Muscle of leg (tissue), 11 donors: ENCODE results near the gene CDS1. TPM values are rescaled to one million over a fixed set of nuclear protein-coding genes. Genes with fewer than 3 reads are reported as not detected.

Source experiments
- DNase-seq: peaks from one replicate; pipeline ENCODE4 v3.0.0; 2013
- H3K27ac ChIP-seq: one replicate; pipeline ENCODE4 v1.5.1; 2013; ENCODE audit warnings: mild to moderate bottlenecking, low read length, control low read depth
- H3K27me3 ChIP-seq: one replicate; pipeline ENCODE4 v1.6.1; 2013; ENCODE audit warnings: low read length; ENCODE audit not compliant: control insufficient read depth, insufficient read depth
- H3K36me3 ChIP-seq: one replicate; pipeline ENCODE4 v1.6.1; 2013; ENCODE audit warnings: low read length; ENCODE audit not compliant: control insufficient read depth, insufficient read depth
- H3K4me1 ChIP-seq: one replicate; pipeline ENCODE4 v1.6.1; 2013; ENCODE audit warnings: low read length; ENCODE audit not compliant: control insufficient read depth, insufficient read depth
- H3K4me3 ChIP-seq: one replicate; pipeline ENCODE4 v1.5.1; 2013; ENCODE audit warnings: low read length, control low read depth
- H3K9me3 ChIP-seq: replicated peaks from 2 replicates; pipeline ENCODE4 v1.6.1; 2013; ENCODE audit warnings: low read depth, low read length; ENCODE audit not compliant: control insufficient read depth
- WGBS: methylation state at CpG from one replicate; pipeline ENCODE4 v1.1.5; 2013; ENCODE audit warnings: missing lambda C conversion rate; ENCODE audit not compliant: insufficient coverage; 5-methylcytosine and 5-hydroxymethylcytosine counted together
- polyA plus RNA-seq, 8 donors: library from polyadenylated mRNA; unstranded; fragments of 120-200 nt; gene quantifications; one replicate each; pipeline versions ENCODE4 v1.2.1 to v1.2.3, GENCODE V29; 2013; ENCODE audit warnings: inconsistent platforms in 1 of 8, low replicate concordance in 1 of 8; ENCODE audit not compliant: insufficient read length in 8 of 8, insufficient read depth in 1 of 8
- total RNA-seq: library from RNA; stranded (reverse); fragments of 120-200 nt; gene quantifications from one replicate; pipeline ENCODE4 v1.2.4, GENCODE V29; 2013

Gene CDS1
- total and polyA plus RNA-seq, 9 donors: 0.13 to 3.3 (median 0.27) TPM

GRCh38 chr4:84638092-84638491, 55.2 kb downstream of the CDS1 start:
- H3K4me1 ChIP-seq: no peaks in the 10 kb centered on the region
- H3K27ac ChIP-seq: no peak overlapping the region
- H3K4me3 ChIP-seq: no peak overlapping the region
- no peak for DNase-seq
- no peaks in the 10 kb centered on the region for H3K27me3 ChIP-seq
- no peaks in the 10 kb centered on the region for H3K9me3 ChIP-seq
- H3K36me3 ChIP-seq: no peaks in the 10 kb centered on the region

GRCh38 chr4:84639145-84639544, 56.2 kb downstream of the CDS1 start:
- Histone ChIP-seq H3K4me1 (no peaks in the 10 kb centered on the region), H3K36me3 (no peaks in the 10 kb centered on the region), H3K27me3 (no peaks in the 10 kb centered on the region), H3K9me3 (no peaks in the 10 kb centered on the region), H3K4me3 (no peak overlapping the region), H3K27ac (no peak overlapping the region)
- no CpG with 5 or more reads among the region's 1 CpG for WGBS
- no peak for DNase-seq

GRCh38 chr4:84644087-84644486, 61.2 kb downstream of the CDS1 start:
- Histone ChIP-seq H3K27me3 (no peaks in the 10 kb centered on the region), H3K9me3 (no peaks in the 10 kb centered on the region), H3K4me1 (no peaks in the 10 kb centered on the region), H3K36me3 (no peaks in the 10 kb centered on the region), H3K4me3 (no peak overlapping the region), H3K27ac (no peak overlapping the region)
- WGBS: no CpG with 5 or more reads among the region's 5 CpGs
- DNase-seq: no peak

- no peaks in the 10 kb centered on the region for H3K36me3 ChIP-seq
- no peak overlapping the region for H3K27ac ChIP-seq
- peak; percentile 47 for DNase-seq
- H3K9me3 ChIP-seq: no peaks in the 10 kb centered on the region
- WGBS: no CpG with 5 or more reads among the region's 2 CpGs
- no peak overlapping the region for H3K4me3 ChIP-seq
- H3K27me3 ChIP-seq: no peaks in the 10 kb centered on the region
- no peaks in the 10 kb centered on the region for H3K4me1 ChIP-seq
Observed at GRCh38 chr4:84647312-84647884, 64.5 kb downstream of the CDS1 start.

GRCh38 chr4:84648178-84648577, 65.3 kb downstream of the CDS1 start:
- no peak overlapping the region for H3K4me3 ChIP-seq
- H3K36me3 ChIP-seq: no peaks in the 10 kb centered on the region
- DNase-seq: no peak
- no peak overlapping the region for H3K27ac ChIP-seq
- H3K9me3 ChIP-seq: no peaks in the 10 kb centered on the region
- no peaks in the 10 kb centered on the region for H3K27me3 ChIP-seq
- WGBS: no CpG with 5 or more reads among the region's 1 CpG
- no peaks in the 10 kb centered on the region for H3K4me1 ChIP-seq

- no peak overlapping the region for H3K27ac ChIP-seq
- H3K4me1 ChIP-seq: no peaks in the 10 kb centered on the region
- H3K9me3 ChIP-seq: no peaks in the 10 kb centered on the region
- H3K36me3 ChIP-seq: no peaks in the 10 kb centered on the region
- no peak overlapping the region for H3K4me3 ChIP-seq
- WGBS: 87% methylated on average over 6 of the region's 10 CpGs
- DNase-seq: peak; percentile 11
- no peaks in the 10 kb centered on the region for H3K27me3 ChIP-seq
Observed at GRCh38 chr4:84648863-84649647, 66.1 kb downstream of the CDS1 start.

GRCh38 chr4:84651499-84651898, 68.6 kb downstream of the CDS1 start:
- DNase-seq: no peak
- no CpG with 5 or more reads among the region's 1 CpG for WGBS
- H3K27ac ChIP-seq: no peak overlapping the region
- H3K9me3 ChIP-seq: no peaks in the 10 kb centered on the region
- no peaks in the 10 kb centered on the region for H3K4me1 ChIP-seq
- H3K4me3 ChIP-seq: no peak overlapping the region
- no peaks in the 10 kb centered on the region for H3K36me3 ChIP-seq
- no peaks in the 10 kb centered on the region for H3K27me3 ChIP-seq

- Histone ChIP-seq H3K27me3 (no peaks in the 10 kb centered on the region), H3K27ac (no peak overlapping the region), H3K9me3 (no peaks in the 10 kb centered on the region), H3K4me3 (no peak overlapping the region), H3K36me3 (no peaks in the 10 kb centered on the region), H3K4me1 (no peaks in the 10 kb centered on the region)
- no CpG with 5 or more reads among the region's 4 CpGs for WGBS
- no peak for DNase-seq
Observed at GRCh38 chr4:84652478-84652877, 69.6 kb downstream of the CDS1 start.

GRCh38 chr4:84660606-84661005, 77.7 kb downstream of the CDS1 start:
- WGBS: no CpG with 5 or more reads among the region's 3 CpGs
- Histone ChIP-seq H3K4me3 (no peak overlapping the region), H3K4me1 (no peaks in the 10 kb centered on the region), H3K27ac (no peak overlapping the region), H3K27me3 (no peaks in the 10 kb centered on the region), H3K9me3 (peaks cover 3% of the 10 kb centered on the region), H3K36me3 (no peaks in the 10 kb centered on the region)
- DNase-seq: no peak

GRCh38 chr4:84661191-84661939, 78.4 kb downstream of the CDS1 start:
- 100% methylated on average over 1 of the region's 4 CpGs for WGBS
- H3K27ac ChIP-seq: no peak overlapping the region
- no peaks in the 10 kb centered on the region for H3K27me3 ChIP-seq
- no peak for DNase-seq
- H3K4me1 ChIP-seq: no peaks in the 10 kb centered on the region
- H3K4me3 ChIP-seq: no peak overlapping the region
- no peaks in the 10 kb centered on the region for H3K36me3 ChIP-seq
- H3K9me3 ChIP-seq: peaks cover 4% of the 10 kb centered on the region
